Kasumi-1 (cell line): ENCODE data around the gene BTBD7.

ENCODE experiments used
- DNase-seq, 2 experiments: peaks; one replicate each; lab custom pipeline; 2025; lab: John Stamatoyannopoulos, UW

BTBD7 gene

GRCh38 chr14:93195316-93195999 lies 137.4 kb downstream of the BTBD7 start:
- DNase-seq, result no peak
